A673 (cell line): ENCODE measurements around the gene OVCH1.

Experiments used
- CTCF ChIP-seq: fragments of 300-800, 200-600 bp; sonication (generic); conservative IDR thresholded peaks from 2 replicates; pipeline ENCODE4 v1.5.1; 2017; ENCODE audit warnings: low read depth, mild to moderate bottlenecking, antibody characterized with exemption, low read length, moderate library complexity, mixed read lengths
- EZH2 ChIP-seq: fragments of 200-600 bp; sonication (generic); IDR thresholded peaks from 2 replicates; pipeline ENCODE4 v1.6.1; 2017; ENCODE audit warnings: borderline replicate concordance, low read depth, mild to moderate bottlenecking, mixed read lengths, antibody characterized with exemption, low read length; ENCODE audit not compliant: poor library complexity, severe bottlenecking

DNA sequence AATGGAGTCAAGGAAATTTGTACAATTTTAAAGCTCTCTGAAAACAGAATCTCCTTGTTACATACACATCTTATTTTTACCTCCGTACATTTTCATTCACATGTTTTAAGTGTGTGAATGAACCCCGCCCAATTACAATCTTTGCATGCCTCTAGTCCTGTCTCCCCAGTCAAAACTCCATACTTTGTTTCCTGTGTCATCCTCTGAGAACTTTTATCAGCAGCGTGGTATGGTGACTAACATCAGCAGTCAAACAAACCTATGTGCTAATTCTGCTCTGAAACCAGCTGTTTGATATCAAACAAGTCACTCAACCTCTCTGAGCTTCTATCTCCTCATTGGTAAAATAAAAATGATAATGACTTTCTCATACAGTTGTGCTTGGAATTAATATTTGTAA lies 100.7 kb downstream of the OVCH1 start:
- TF ChIP-seq CTCF (no peak), EZH2 (no peak)
